Panc1 (cell line): ENCODE results near the gene ERBB2. TPM values are rescaled to one million over a fixed set of nuclear protein-coding genes. Genes with fewer than 3 reads are reported as not detected.
"Not testable (repeated sequence)": the region's sequence is repeated elsewhere in the genome, so short reads cannot be mapped to it uniquely, and the experiment has no call there.

ENCODE experiments used
- ATAC-seq: fragments of 200-7000 bp; cut with Tn5 transposase; 2 replicates; pipeline ENCODE4 v1.9.1; 2020; ENCODE audit warnings: mild to moderate bottlenecking, moderate library complexity
- BruUV-seq: library from RNA; stranded (reverse); fragments of 400-500 nt; replicated peaks from 2 replicates; lab custom pipeline; 2021; lab: Mats Ljungman, UMichigan
- CTCF ChIA-PET: fragments of 300-600 bp; sonication (Branson Sonifier 250); formaldehyde crosslinking; loops from one replicate; lab custom pipeline; 2022; ENCODE audit warnings: antibody characterized with exemption; lab: Charles Lee
- POLR2A ChIA-PET: fragments of 300-600 bp; sonication (Branson Sonifier 250); formaldehyde crosslinking; loops from one replicate; lab custom pipeline; 2022; ENCODE audit warnings: antibody characterized with exemption; lab: Charles Lee
- DNase-seq: peaks from one replicate; pipeline ENCODE4 v3.0.0-alpha.2; 2010; ENCODE audit warnings: low read depth, low spot score
- H3K27ac ChIP-seq: 2 replicates; pipeline ENCODE4 v1.5.1; 2011; ENCODE audit warnings: mild to moderate bottlenecking, low read length, inconsistent platforms
- H3K27me3 ChIP-seq: fragments of 200-500 bp; sonication (Bioruptor generic); 2 replicates; pipeline ENCODE4 v1.6.0; 2014; ENCODE audit warnings: low read length, inconsistent platforms; ENCODE audit not compliant: control insufficient read depth, insufficient read depth
- H3K36me3 ChIP-seq: fragments of 200-500 bp; sonication (Bioruptor generic); 2 replicates; pipeline ENCODE4 v1.5.1; 2014; ENCODE audit warnings: inconsistent platforms, mild to moderate bottlenecking, low read length, moderate library complexity; ENCODE audit not compliant: control insufficient read depth, insufficient read depth
- H3K4me1 ChIP-seq: 2 replicates; pipeline ENCODE4 v1.5.1; 2011; ENCODE audit warnings: inconsistent platforms, mild to moderate bottlenecking, low read length, moderate library complexity; ENCODE audit not compliant: control insufficient read depth, insufficient read depth
- H3K4me3 ChIP-seq, 2 experiments: 2 replicates each; pipeline ENCODE4 v1.5.1; 2011 to 2012; ENCODE audit warnings: low read depth in 2 of 2, low read length in 2 of 2, mild to moderate bottlenecking in 2 of 2, inconsistent platforms in 1 of 2, moderate library complexity in 1 of 2
- H3K9me3 ChIP-seq: fragments of 200-500 bp; sonication (Bioruptor generic); 2 replicates; pipeline ENCODE4 v1.5.1; 2014; ENCODE audit warnings: low read depth, mild to moderate bottlenecking, inconsistent platforms, low read length, moderate library complexity; ENCODE audit not compliant: control insufficient read depth, insufficient read depth
- POLR2AphosphoS5 ChIP-seq: IDR thresholded peaks from 2 replicates; pipeline ENCODE4 v1.6.1; 2012; ENCODE audit warnings: mild to moderate bottlenecking, low read depth, low read length, moderate library complexity
- REST ChIP-seq, 2 experiments: IDR thresholded peaks; 2 replicates each; pipeline ENCODE4 v1.6.1; 2011 to 2012; ENCODE audit warnings: low read depth in 2 of 2, control low read depth in 1 of 2, low read length in 1 of 2, mild to moderate bottlenecking in 1 of 2, moderate library complexity in 1 of 2; ENCODE audit not compliant: insufficient read depth in 1 of 2
- SIN3A ChIP-seq: IDR thresholded peaks from 2 replicates; pipeline ENCODE4 v1.6.1; 2012; ENCODE audit warnings: low read depth, mild to moderate bottlenecking, low read length, moderate library complexity, borderline replicate concordance; ENCODE audit not compliant: insufficient read depth
- TCF7L2 ChIP-seq: IDR thresholded peaks from 2 replicates; pipeline ENCODE4 v1.6.1; 2011; ENCODE audit warnings: mild to moderate bottlenecking, low read depth, low read length, inconsistent platforms
- in situ Hi-C: cut with HindIII; loops from 2 replicates; pipeline ENCODE4 v1.10.0; 2016; ENCODE audit warnings: low sequenced_read_pairs, low pct_unique_long_range_greater_than_20kb
- intact Hi-C: fragments of 100-400 bp; cut with micrococcal nuclease; formaldehyde crosslinking; loops from one replicate; pipeline ENCODE4 v1.10.0; 2022; ENCODE audit not compliant: unreplicated experiment
- total RNA-seq: library from RNA; stranded (reverse); gene quantifications from one replicate; pipeline ENCODE4 v1.2.1, GENCODE V29; 2021; ENCODE audit not compliant: unreplicated experiment
- TF ChIP-seq, protein P1 (sequence below): fragments of 450-650 bp; IDR thresholded peaks from 2 replicates; pipeline ENCODE4 v1.5.1; 2017; ENCODE audit warnings: mild to moderate bottlenecking

The ERBB2 gene
- total RNA-seq, 1 experiment from 2014 or later, result 68.6 TPM

GRCh38 chr17:39697961-39698360 is 1.9 kb upstream of the ERBB2 start:
- no TSS peak for BruUV-seq
- Histone ChIP-seq H3K4me1 (peaks cover 27% of the 10 kb centered on the region), H3K36me3 (peaks cover 3% of the 10 kb centered on the region; the same call in 1 of the 2 replicates), H3K9me3 (no peaks in the 10 kb centered on the region), H3K4me3 (no peak overlapping the region), H3K27ac (no peak overlapping the region), H3K27me3 (no peaks in the 10 kb centered on the region)
- DNase-seq (no peak), ATAC-seq (no peak)
- intact Hi-C loops (no loop called here), in situ Hi-C loops (no loop called here)
- CTCF ChIA-PET, result no interaction called here
- TF ChIP-seq SIN3A (no peak), POLR2AphosphoS5 (no peak), REST (IDR thresholded peaks at IDR 0.05; ENCODE audit: insufficient read depth in 1 of 2, low read depth in 2 of 2, low read length in 1 of 2) (no peak), TCF7L2 (no peak)
- TF ChIP-seq, protein P1, sequence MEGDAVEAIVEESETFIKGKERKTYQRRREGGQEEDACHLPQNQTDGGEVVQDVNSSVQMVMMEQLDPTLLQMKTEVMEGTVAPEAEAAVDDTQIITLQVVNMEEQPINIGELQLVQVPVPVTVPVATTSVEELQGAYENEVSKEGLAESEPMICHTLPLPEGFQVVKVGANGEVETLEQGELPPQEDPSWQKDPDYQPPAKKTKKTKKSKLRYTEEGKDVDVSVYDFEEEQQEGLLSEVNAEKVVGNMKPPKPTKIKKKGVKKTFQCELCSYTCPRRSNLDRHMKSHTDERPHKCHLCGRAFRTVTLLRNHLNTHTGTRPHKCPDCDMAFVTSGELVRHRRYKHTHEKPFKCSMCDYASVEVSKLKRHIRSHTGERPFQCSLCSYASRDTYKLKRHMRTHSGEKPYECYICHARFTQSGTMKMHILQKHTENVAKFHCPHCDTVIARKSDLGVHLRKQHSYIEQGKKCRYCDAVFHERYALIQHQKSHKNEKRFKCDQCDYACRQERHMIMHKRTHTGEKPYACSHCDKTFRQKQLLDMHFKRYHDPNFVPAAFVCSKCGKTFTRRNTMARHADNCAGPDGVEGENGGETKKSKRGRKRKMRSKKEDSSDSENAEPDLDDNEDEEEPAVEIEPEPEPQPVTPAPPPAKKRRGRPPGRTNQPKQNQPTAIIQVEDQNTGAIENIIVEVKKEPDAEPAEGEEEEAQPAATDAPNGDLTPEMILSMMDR, result no peak
- POLR2A ChIA-PET, result interaction anchor here (0.7 kb wide), 1 partner anchor 107 kb away, joined by 6 read pairs; no protein-coding TSS in a partner anchor

- Histone ChIP-seq H3K4me3 (peak overlapping the region; percentile 70 to 78), H3K4me1 (peaks cover 38% of the 10 kb centered on the region), H3K27ac (peak overlapping the region; percentile 86)
- CTCF ChIA-PET, result interaction anchor here (0.6 to 1.2 kb wide), 3 partner anchors 72 to 174 kb away, joined by 3 to 4 read pairs (median 3); no protein-coding TSS in a partner anchor
- intact Hi-C loops, ATAC-seq, H3K9me3 ChIP-seq, in situ Hi-C loops, BruUV-seq, DNase-seq, POLR2A ChIA-PET, H3K27me3 ChIP-seq, H3K36me3 ChIP-seq: not testable (repeated sequence)
Observed at GRCh38 chr17:39699157-39699817, 577 bp upstream of the ERBB2 start.
